Psoas muscle (tissue), 8 donors: ENCODE data around the gene PIAS1. TPM values are rescaled to one million over a fixed set of nuclear protein-coding genes. Genes with fewer than 3 reads are reported as not detected.

Experiments
- ATAC-seq, 4 donors: fragments of 200-7000 bp; cut with Tn5 transposase; one replicate each; pipeline ENCODE4 v1.9.1; 2020; ENCODE audit warnings: moderate library complexity in 3 of 4, mild to moderate bottlenecking in 2 of 4
- DNase-seq, 2 donors: peaks; one replicate each; pipeline ENCODE4 v3.0.0-alpha.2; 2020
- H3K27ac ChIP-seq: fragments of 200-600 bp; one replicate; pipeline ENCODE4 v1.8.0; 2022
- H3K27me3 ChIP-seq, 3 donors: fragments of 200-600 bp in 1 of 3; one replicate each; pipeline versions ENCODE4 v1.6.1 to v1.8.0; 2013 to 2022; ENCODE audit warnings: low read length in 2 of 3, mild to moderate bottlenecking in 2 of 3, moderate library complexity in 1 of 3; ENCODE audit not compliant: insufficient read depth in 3 of 3
- H3K36me3 ChIP-seq, 2 donors: fragments of 200-600 bp in 1 of 2; one replicate each; pipeline versions ENCODE4 v1.6.1 to v1.8.0; 2013 to 2022; ENCODE audit warnings: low read depth in 1 of 2, mild to moderate bottlenecking in 1 of 2, moderate library complexity in 1 of 2; ENCODE audit not compliant: insufficient read depth in 1 of 2
- H3K4me1 ChIP-seq: fragments of 200-600 bp; one replicate; pipeline ENCODE4 v1.8.0; 2022
- H3K4me3 ChIP-seq: fragments of 200-600 bp; one replicate; pipeline ENCODE4 v1.8.0; 2022; ENCODE audit warnings: mild to moderate bottlenecking
- H3K9me3 ChIP-seq: fragments of 200-600 bp; one replicate; pipeline ENCODE4 v1.8.0; 2022
- CTCF ChIP-seq: fragments of 200-600 bp; IDR thresholded peaks from one replicate; pipeline ENCODE4 v1.8.0; 2022; ENCODE audit warnings: antibody characterized with exemption
- WGBS, 3 donors: extraction: QIAGEN DNeasy Blood & Tissue Kit; methylation state at CpG; one replicate each; pipeline versions ENCODE4 v1.1.6 to v1.1.7; 2013; 5-methylcytosine and 5-hydroxymethylcytosine counted together
- intact Hi-C, 2 donors: fragments of 100-400 bp; cut with DNase I; formaldehyde crosslinking; loops; one replicate each; pipeline versions ENCODE4 v1.11.0 to v1.14.2; 2022
- polyA plus RNA-seq, 3 donors: library from polyadenylated mRNA; stranded (reverse); fragments of 200-250 nt; gene quantifications; one replicate each; pipeline ENCODE4 v1.2.3, GENCODE V29; 2013
- total RNA-seq, 4 donors: library from RNA; stranded (reverse); fragmentation: NEBNext Ultra II Directional in 2 of 4; extraction: Animal tissue kit (Norgen Biotek cat#: 25700) in 2 of 4; gene quantifications; one replicate each; pipeline versions ENCODE4 v1.2.1 to v1.2.4, GENCODE V29; 2021 to 2023
- donor health status: healthy with polysubstance abuse.
- donor health status: DM: no; HTN: no; CAD: no; lungs with moderate emphysema.
- donor health status: Bipolar disorder and iron deficiency.
- donor health status: healthy.
- donor health status: DM: yes; HTN: yes; CAD: no.
- donor health status: DM: no; HTN: no; CAD: no.
- donor health status: DM: no; HTN: no; CAD: no.
- donor health status: DM: yes; HTN: yes; CAD: no.

The PIAS1 gene
- total and polyA plus RNA-seq, 7 donors: 4.4 to 28.7 (median 18.2) TPM

GRCh38 chr15:68228143-68228970, 174.2 kb downstream of the PIAS1 start:
- Histone ChIP-seq H3K4me3 (peak overlapping the region; percentile 96), H3K4me1 (peaks cover 19% of the 10 kb centered on the region), H3K27ac (peak overlapping the region; percentile 86), H3K27me3 (no peaks in the 10 kb centered on the region), H3K9me3 (no peaks in the 10 kb centered on the region), H3K36me3 (no peaks in the 10 kb centered on the region)
- no peak for ATAC-seq
- WGBS, 3 donors: 47 to 53% (median 50%) methylated on average over 25 of the region's 25 CpGs
- peak in 1 of 2 donors; percentile 30 for DNase-seq
- TF ChIP-seq CTCF: no peak
- intact Hi-C loops: no loop called here

- no peak for DNase-seq
- no peaks in the 10 kb centered on the region for H3K9me3 ChIP-seq
- H3K4me1 ChIP-seq: peaks cover 19% of the 10 kb centered on the region
- no peaks in the 10 kb centered on the region for H3K27me3 ChIP-seq
- intact Hi-C loops: no loop called here
- peak overlapping the region; percentile 86 for H3K27ac ChIP-seq
- no peak for TF ChIP-seq CTCF
- peak in 2 of 4 donors; percentile 0 to 3 for ATAC-seq
- peak overlapping the region; percentile 96 for H3K4me3 ChIP-seq
- H3K36me3 ChIP-seq: no peaks in the 10 kb centered on the region
- WGBS, 3 donors: 1 to 2% (median 1%) methylated on average over 17 to 39 of the region's 39 CpGs
Observed at GRCh38 chr15:68228971-68229385, 174.9 kb downstream of the PIAS1 start.

DNA sequence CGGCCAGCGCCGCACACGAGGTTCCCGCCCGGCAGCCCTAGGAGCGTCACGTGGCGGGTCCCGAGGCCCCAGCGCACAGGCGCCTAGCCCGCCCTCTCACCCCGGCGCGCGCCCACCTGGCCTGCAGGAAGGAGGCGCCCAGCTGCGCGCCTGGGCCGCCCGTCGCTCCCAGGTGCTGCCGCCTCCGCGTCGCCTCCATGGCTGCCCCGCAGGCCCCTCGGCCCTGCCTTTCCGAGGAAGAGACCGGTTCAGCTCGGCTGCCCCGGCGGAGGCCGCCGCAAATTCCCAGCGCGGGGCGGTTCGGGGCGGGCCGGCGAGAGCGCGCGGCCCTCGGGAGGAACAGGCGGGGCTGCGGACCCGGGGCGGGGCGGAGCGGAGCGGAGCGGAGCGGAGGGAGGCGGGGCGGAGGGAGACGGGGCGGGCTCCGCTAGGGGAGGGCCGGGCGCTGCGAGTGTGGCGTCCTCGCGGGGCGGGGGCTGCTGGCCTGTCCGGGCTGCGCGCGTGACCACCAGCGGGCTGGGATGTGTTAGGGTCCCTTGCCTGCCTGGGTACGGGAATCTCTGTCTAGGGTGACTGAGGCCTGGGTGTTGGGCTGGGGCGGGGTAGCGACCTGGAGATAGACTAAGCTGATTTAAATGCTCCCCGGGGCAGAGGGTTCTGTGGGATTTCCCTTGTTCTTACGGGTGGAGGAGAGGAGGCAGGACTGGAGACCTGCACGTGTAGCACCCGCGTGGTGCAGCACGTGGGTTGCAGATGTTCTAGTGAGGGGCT, 175.5 kb downstream of the PIAS1 start, which contains the start of gene CLN6:
Gene CLN6, minus strand, starts transcription at position 343 of the 771 bp plus-strand sequence. Its CDS starts 144 bp downstream, at position 199.
- DNase-seq (peak; percentile 84 to 90), ATAC-seq (peak; percentile 95 to 97 (median 96))
- peaks cover 19% of the 10 kb centered on the region for H3K4me1 ChIP-seq
- intact Hi-C loops: no loop called here
- TF ChIP-seq CTCF: no peak
- no peaks in the 10 kb centered on the region for H3K36me3 ChIP-seq
- H3K9me3 ChIP-seq: no peaks in the 10 kb centered on the region
- peak within 1 kb of the TSS; percentile 96 for H3K4me3 ChIP-seq
- WGBS, 3 donors: 1% methylated on average over 26 to 80 of the region's 82 CpGs
- H3K27me3 ChIP-seq: no peaks in the 10 kb centered on the region
- peak within 1 kb of the TSS; percentile 86 for H3K27ac ChIP-seq

DNA sequence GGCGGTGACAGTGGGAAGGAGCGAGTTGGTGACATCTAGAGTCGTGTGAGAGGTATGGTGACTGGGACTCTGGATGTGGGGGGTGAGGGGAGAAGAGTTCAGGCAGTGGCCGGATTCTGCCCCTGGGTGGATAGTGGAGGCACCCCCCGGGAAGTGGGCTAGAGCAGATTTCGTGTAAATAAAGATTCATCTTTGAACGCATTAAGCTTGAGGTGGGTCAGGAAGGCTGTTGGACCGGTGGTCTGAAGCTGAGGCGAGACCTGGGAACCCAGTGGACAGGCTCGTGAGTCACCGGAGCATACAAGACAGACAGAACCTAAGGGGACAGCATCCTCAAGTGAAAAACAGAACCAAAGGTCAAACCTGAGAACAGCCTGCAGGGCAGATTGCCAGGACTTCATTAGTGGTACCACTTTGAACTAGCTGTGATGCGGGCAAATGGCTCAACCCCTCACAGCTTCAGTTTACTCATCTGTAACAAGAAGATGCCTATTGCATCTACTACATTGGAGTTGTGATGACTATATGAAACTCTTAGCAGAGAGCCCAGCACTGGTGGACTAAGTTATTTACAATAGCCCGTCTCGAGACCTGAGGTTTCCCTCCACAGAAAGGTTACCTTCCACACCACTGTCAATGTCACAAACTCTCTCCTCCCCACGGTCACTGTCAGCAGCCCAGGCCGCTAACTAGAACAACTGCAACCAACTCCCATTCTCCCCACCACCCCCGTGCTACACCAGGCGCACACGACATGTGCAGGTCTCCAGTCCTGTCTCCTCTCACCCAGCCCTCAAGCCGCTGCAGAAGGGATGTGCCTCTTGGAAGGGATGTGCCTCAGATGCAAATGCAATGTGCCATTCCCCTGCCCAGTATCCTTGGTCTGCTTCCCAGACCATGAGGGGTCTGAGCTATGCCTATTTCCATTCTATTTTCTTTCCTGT, 176.3 kb downstream of the PIAS1 start:
- Histone ChIP-seq H3K36me3 (no peaks in the 10 kb centered on the region), H3K27ac (peak overlapping the region; percentile 86), H3K27me3 (no peaks in the 10 kb centered on the region), H3K4me1 (peaks cover 15% of the 10 kb centered on the region), H3K4me3 (peak overlapping the region; percentile 96), H3K9me3 (no peaks in the 10 kb centered on the region)
- intact Hi-C loops: no loop called here
- no peak for TF ChIP-seq CTCF
- ATAC-seq: no peak
- DNase-seq: no peak
- 59 to 61% (median 61%) methylated on average over 20 of the region's 20 CpGs for WGBS, 3 donors
